CD8-positive, alpha-beta memory T cell (primary cell): ENCODE data around the gene SFMBT2. TPM values are rescaled to one million over a fixed set of nuclear protein-coding genes. Genes with fewer than 3 reads are reported as not detected.
A peak's percentile ranks its signal among the peaks of the same experiment; 100 is the strongest.

Source experiments
- CTCF ChIA-PET: fragments of 350-600 bp; sonication (Branson Sonifier 250); formaldehyde crosslinking; loops from one replicate; lab custom pipeline; 2021; ENCODE audit warnings: antibody characterized with exemption; lab: Charles Lee
- POLR2A ChIA-PET: fragments of 350-600 bp; sonication (Branson Sonifier 250); formaldehyde crosslinking; loops from one replicate; lab custom pipeline; 2021; ENCODE audit warnings: antibody characterized with exemption; lab: Charles Lee
- DNase-seq, 5 donors: peaks; one replicate each; pipeline versions ENCODE4 v3.0.0 to v3.0.0-alpha.2; 2020 to 2022; ENCODE audit warnings: mixed read lengths in 1 of 5
- H3K27ac ChIP-seq: one replicate; pipeline ENCODE4 v1.7.0; 2013; ENCODE audit warnings: low read depth, mild to moderate bottlenecking, low read length, moderate library complexity
- H3K27me3 ChIP-seq: 2 replicates; pipeline ENCODE4 v1.7.0; 2013; ENCODE audit warnings: low read length, mild to moderate bottlenecking; ENCODE audit not compliant: insufficient read depth, poor library complexity, severe bottlenecking
- H3K36me3 ChIP-seq: 2 replicates; pipeline ENCODE4 v1.7.0; 2013; ENCODE audit warnings: mild to moderate bottlenecking, low read length, moderate library complexity; ENCODE audit not compliant: insufficient read depth
- H3K4me1 ChIP-seq: 2 replicates; pipeline ENCODE4 v1.7.0; 2013; ENCODE audit warnings: mild to moderate bottlenecking, low read length, moderate library complexity; ENCODE audit not compliant: insufficient read depth
- H3K4me3 ChIP-seq: 2 replicates; pipeline ENCODE4 v1.7.0; 2013; ENCODE audit warnings: mild to moderate bottlenecking, low read length
- H3K9me3 ChIP-seq: 2 replicates; pipeline ENCODE4 v1.7.0; 2013; ENCODE audit warnings: mild to moderate bottlenecking, low read length
- H3K27ac Mint-ChIP-seq, 8 donors: one replicate each; pipeline ENCODE4 v1.8.0; 2020 to 2021; ENCODE audit warnings: mixed read lengths in 8 of 8, mild to moderate bottlenecking in 6 of 8, inconsistent platforms in 3 of 8, moderate library complexity in 3 of 8
- H3K27me3 Mint-ChIP-seq, 2 donors: one replicate each; pipeline ENCODE4 v1.8.0; 2020 to 2021; ENCODE audit warnings: mixed read lengths in 2 of 2, mild to moderate bottlenecking in 1 of 2, moderate library complexity in 1 of 2
- H3K36me3 Mint-ChIP-seq, 3 donors: one replicate each; pipeline ENCODE4 v1.8.0; 2020 to 2021; ENCODE audit warnings: mixed read lengths in 3 of 3, inconsistent platforms in 1 of 3, mild to moderate bottlenecking in 1 of 3
- H3K4me1 Mint-ChIP-seq, 3 donors: one replicate each; pipeline ENCODE4 v1.8.0; 2020 to 2021; ENCODE audit warnings: mixed read lengths in 3 of 3, inconsistent platforms in 1 of 3, mild to moderate bottlenecking in 1 of 3
- H3K4me3 Mint-ChIP-seq, 7 donors: one replicate each; pipeline ENCODE4 v1.8.0; 2020 to 2021; ENCODE audit warnings: mixed read lengths in 7 of 7, mild to moderate bottlenecking in 6 of 7, moderate library complexity in 4 of 7, inconsistent platforms in 2 of 7
- H3K9me3 Mint-ChIP-seq, 5 donors: one replicate each; pipeline ENCODE4 v1.8.0; 2020 to 2022; ENCODE audit warnings: mixed read lengths in 5 of 5, mild to moderate bottlenecking in 3 of 5, moderate library complexity in 2 of 5, inconsistent platforms in 1 of 5
- polyA plus RNA-seq: library from polyadenylated mRNA; unstranded; fragments of 300-500 nt; fragmentation: Illumina TruSeq; gene quantifications from one replicate; pipeline ENCODE4 v1.2.3, GENCODE V29; 2021
- total RNA-seq, 2 experiments: library from RNA; stranded (reverse); gene quantifications; one replicate each; pipeline ENCODE4 v1.2.3, GENCODE V29; 2021

SFMBT2 gene
- total and polyA plus RNA-seq, 3 experiments from 2014 or later = 4.9 to 18.3 (median 17.4) TPM

DNA sequence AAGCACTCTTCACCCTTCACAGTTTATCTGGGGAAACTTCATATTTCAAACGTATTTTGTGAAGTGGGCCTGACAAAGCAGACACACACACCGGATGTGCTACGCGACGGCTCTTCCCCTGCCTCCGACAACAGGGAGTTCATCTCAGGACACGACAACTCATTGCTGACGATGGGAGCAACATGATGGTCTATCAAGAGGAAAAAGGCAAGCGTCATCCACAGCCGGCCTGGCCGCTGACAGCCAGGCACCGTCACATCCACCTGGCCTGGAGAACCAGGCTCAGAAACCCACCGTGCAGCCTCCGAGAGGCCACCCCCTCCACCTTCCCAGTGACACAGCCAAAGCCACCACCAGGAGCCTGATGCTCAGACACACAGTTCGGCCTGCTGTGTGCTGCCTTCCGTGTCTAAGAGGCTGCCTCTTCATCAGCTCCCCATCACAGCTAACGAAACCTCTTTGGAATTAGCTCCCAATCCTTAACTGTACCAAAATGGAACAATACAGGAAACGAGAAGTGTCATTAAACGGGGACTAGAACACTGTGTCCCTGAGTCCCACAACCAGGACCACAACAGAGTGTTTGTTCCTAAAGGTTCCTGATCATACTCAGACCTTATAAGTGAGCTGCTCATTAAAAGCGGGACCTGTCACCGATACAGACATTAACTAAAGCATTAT lies 76.7 kb downstream of the SFMBT2 start:
- peaks cover 0 to 2% (median 0%) of the 10 kb centered on the region in 5 donors for H3K9me3 Mint-ChIP-seq
- Histone ChIP-seq H3K4me1 (peaks cover 16% of the 10 kb centered on the region), H3K27ac (no peak overlapping the region), H3K4me3 (no peak overlapping the region), H3K9me3 (no peaks in the 10 kb centered on the region), H3K27me3 (no peaks in the 10 kb centered on the region), H3K36me3 (no peaks in the 10 kb centered on the region)
- no peak overlapping the region for H3K4me3 Mint-ChIP-seq
- CTCF ChIA-PET = interaction anchor here (1.8 kb wide), 1 partner anchor 415 kb away, joined by 5 read pairs; no protein-coding TSS in a partner anchor
- peak overlapping the region in 2 of 8 donors; percentile 23 to 96 for H3K27ac Mint-ChIP-seq
- peaks cover 58 to 91% (median 75%) of the 10 kb centered on the region in 3 donors for H3K4me1 Mint-ChIP-seq
- H3K27me3 Mint-ChIP-seq = no peaks in the 10 kb centered on the region
- DNase-seq = no peak
- H3K36me3 Mint-ChIP-seq = peaks cover 13 to 31% (median 18%) of the 10 kb centered on the region in 3 donors
- POLR2A ChIA-PET = no interaction called here

DNA sequence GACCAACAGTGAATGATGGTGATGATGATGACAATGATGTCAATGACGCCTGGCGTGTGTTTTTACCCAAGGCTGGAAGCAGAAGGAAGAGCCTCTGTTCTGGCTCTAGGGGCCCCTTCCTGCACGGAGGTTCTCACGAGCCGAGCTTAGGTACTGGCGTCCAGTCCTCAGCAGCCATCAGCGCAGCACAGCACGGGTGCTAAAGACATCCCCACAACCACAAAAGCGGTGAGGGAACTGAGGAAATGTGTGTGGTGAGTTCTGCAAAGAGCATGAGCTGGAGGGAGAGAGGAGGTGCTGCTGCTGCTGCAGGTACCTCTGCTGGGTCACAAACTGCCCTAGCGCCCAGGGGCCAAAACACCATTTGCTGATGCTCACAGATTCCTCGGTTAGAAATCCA lies 81.6 kb downstream of the SFMBT2 start:
- POLR2A ChIA-PET = interaction anchor here (0.7 kb wide), 1 partner anchor 493 kb away, joined by 3 read pairs; no protein-coding TSS in a partner anchor
- peaks cover 12 to 22% (median 17%) of the 10 kb centered on the region in 5 donors for H3K9me3 Mint-ChIP-seq
- CTCF ChIA-PET = interaction anchor here (1.0 kb wide), 1 partner anchor 12 kb away, joined by 3 read pairs; no protein-coding TSS in a partner anchor
- Histone ChIP-seq H3K9me3 (peaks cover 13% of the 10 kb centered on the region), H3K27me3 (no peaks in the 10 kb centered on the region), H3K4me1 (no peaks in the 10 kb centered on the region), H3K4me3 (no peak overlapping the region), H3K36me3 (no peaks in the 10 kb centered on the region), H3K27ac (no peak overlapping the region)
- peak overlapping the region in 2 of 8 donors; percentile 3 to 54 for H3K27ac Mint-ChIP-seq
- H3K36me3 Mint-ChIP-seq = peaks cover 15 to 49% (median 43%) of the 10 kb centered on the region in 3 donors
- peak overlapping the region in 3 of 7 donors; percentile 3 to 54 (median 20) for H3K4me3 Mint-ChIP-seq
- DNase-seq = peak in 1 of 5 donors; percentile 52
- H3K27me3 Mint-ChIP-seq = no peaks in the 10 kb centered on the region
- peaks cover 32 to 59% (median 44%) of the 10 kb centered on the region in 3 donors for H3K4me1 Mint-ChIP-seq

DNA sequence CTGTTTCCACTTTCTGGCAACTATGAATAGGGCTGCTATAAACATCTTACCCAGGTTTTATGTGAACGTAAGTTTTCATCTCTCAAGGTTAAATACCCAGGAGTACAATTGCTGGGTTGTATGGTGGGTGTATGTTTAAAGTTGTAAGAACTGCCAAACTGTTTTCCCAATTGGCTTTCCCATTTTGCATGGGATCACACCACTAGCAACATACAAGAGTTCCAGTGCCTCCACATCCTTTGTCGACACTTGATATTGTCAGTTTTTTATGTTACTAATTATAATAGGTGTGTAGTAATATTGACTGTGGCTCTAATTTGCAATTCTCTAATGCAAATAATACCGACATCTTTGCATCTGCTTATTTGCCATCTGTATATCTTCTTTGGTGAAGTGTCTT lies 82.9 kb downstream of the SFMBT2 start:
- Histone ChIP-seq H3K4me1 (no peaks in the 10 kb centered on the region), H3K4me3 (no peak overlapping the region), H3K36me3 (no peaks in the 10 kb centered on the region), H3K27me3 (no peaks in the 10 kb centered on the region), H3K27ac (no peak overlapping the region), H3K9me3 (peaks cover 13% of the 10 kb centered on the region)
- DNase-seq = no peak
- Mint-ChIP-seq H3K36me3 (peaks cover 15 to 52% (median 41%) of the 10 kb centered on the region in 3 donors), H3K27ac (no peak overlapping the region), H3K27me3 (no peaks in the 10 kb centered on the region), H3K4me1 (peaks cover 26 to 53% (median 41%) of the 10 kb centered on the region in 3 donors), H3K4me3 (no peak overlapping the region), H3K9me3 (peaks cover 12 to 22% (median 17%) of the 10 kb centered on the region in 5 donors)
- POLR2A ChIA-PET = no interaction called here
- CTCF ChIA-PET = no interaction called here

DNA sequence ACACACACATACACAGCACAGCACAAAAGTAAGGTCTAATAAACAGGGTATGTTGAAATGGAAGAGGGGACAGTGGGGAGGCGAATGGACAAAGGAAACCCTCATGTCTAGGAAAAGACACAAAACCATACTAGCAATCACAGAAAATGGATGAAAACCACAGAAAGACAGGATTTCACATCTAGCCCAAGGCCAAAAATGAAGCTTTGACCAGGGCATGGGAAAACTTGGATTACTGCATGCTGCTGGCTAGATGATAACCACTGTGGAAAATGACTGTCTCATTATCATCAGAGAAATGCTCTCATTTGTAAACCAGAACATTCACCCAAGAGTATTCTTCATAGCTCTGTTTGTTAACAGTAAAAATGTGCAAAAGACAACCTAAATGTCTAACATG lies 88.2 kb downstream of the SFMBT2 start:
- POLR2A ChIA-PET = no interaction called here
- peaks cover 14 to 33% (median 28%) of the 10 kb centered on the region in 3 donors for H3K36me3 Mint-ChIP-seq
- H3K4me3 Mint-ChIP-seq = no peak overlapping the region

DNA sequence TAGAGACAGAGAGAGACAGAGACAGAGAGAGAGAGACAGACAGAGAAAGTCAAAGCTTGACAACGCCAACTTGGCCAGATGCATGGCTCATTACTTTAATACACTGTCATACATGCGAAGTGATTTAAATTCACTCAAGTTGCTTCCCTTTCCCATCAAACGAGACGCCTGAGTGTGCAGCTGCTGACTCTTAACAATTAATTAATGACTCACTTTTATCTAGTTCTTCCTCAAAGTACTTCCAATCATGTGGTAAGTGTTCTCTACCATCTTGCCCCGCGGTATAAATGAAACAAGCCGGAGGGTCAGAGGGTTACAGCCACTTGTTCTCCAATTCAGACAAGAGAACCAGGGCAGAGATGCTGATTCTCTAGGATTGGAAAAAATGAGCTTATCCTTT lies 90.8 kb downstream of the SFMBT2 start:
- H3K4me1 Mint-ChIP-seq = peaks cover 56 to 73% (median 67%) of the 10 kb centered on the region in 3 donors
- POLR2A ChIA-PET = no interaction called here
- H3K4me3 ChIP-seq = no peak overlapping the region
- DNase-seq = no peak
- peaks cover 0 to 5% (median 0%) of the 10 kb centered on the region in 5 donors for H3K9me3 Mint-ChIP-seq
- H3K4me3 Mint-ChIP-seq = peak overlapping the region in 1 of 7 donors; percentile 28
- H3K9me3 ChIP-seq = no peaks in the 10 kb centered on the region
- H3K27me3 ChIP-seq = no peaks in the 10 kb centered on the region
- H3K36me3 Mint-ChIP-seq = peaks cover 10 to 22% (median 15%) of the 10 kb centered on the region in 3 donors
- H3K27ac ChIP-seq = no peak overlapping the region
- no peaks in the 10 kb centered on the region for H3K27me3 Mint-ChIP-seq
- H3K27ac Mint-ChIP-seq = peak overlapping the region in 4 of 8 donors; percentile 18 to 47 (median 39)
- CTCF ChIA-PET = no interaction called here
- H3K4me1 ChIP-seq = peaks cover 39% of the 10 kb centered on the region
- H3K36me3 ChIP-seq = no peaks in the 10 kb centered on the region

More for the DNA sequence above, 88.2 kb downstream of the SFMBT2 start:
- H3K27ac ChIP-seq = no peak overlapping the region
- DNase-seq = no peak
- H3K36me3 ChIP-seq = no peaks in the 10 kb centered on the region
- Mint-ChIP-seq H3K9me3 (peaks cover 0 to 12% (median 6%) of the 10 kb centered on the region in 5 donors), H3K4me1 (peaks cover 39 to 56% (median 50%) of the 10 kb centered on the region in 3 donors), H3K27me3 (no peaks in the 10 kb centered on the region), H3K27ac (no peak overlapping the region)
- peaks cover 33% of the 10 kb centered on the region for H3K4me1 ChIP-seq
- CTCF ChIA-PET = no interaction called here
- peaks cover 1% of the 10 kb centered on the region for H3K9me3 ChIP-seq
- H3K4me3 ChIP-seq = no peak overlapping the region
- no peaks in the 10 kb centered on the region for H3K27me3 ChIP-seq

DNA sequence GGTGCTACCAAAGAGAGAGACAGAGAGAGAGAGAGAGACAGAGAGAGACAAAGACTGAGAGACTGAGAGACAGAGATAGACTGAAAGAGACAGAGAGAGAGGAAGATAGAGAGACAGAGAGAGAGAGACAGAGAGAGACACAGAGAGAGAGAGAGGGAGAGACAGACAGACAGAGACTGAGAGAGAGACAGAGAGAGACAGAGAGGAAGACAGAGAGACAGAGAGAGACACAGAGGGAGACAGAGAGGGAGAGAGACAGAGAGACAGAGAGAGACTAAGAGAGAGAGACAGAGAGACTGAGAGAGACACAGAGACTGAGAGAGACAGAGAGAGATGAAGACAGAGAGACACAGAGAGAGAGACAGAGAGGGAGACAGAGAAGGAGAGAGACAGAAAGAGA lies 91.2 kb downstream of the SFMBT2 start:
- H3K9me3 Mint-ChIP-seq = peaks cover 0 to 5% (median 0%) of the 10 kb centered on the region in 5 donors
- H3K4me1 Mint-ChIP-seq = peaks cover 61 to 77% (median 70%) of the 10 kb centered on the region in 3 donors
- no peaks in the 10 kb centered on the region for H3K9me3 ChIP-seq
- no peak overlapping the region for H3K27ac ChIP-seq
- H3K36me3 ChIP-seq = no peaks in the 10 kb centered on the region
- peak overlapping the region in 2 of 7 donors; percentile 8 to 48 for H3K4me3 Mint-ChIP-seq
- DNase-seq = no peak
- H3K4me3 ChIP-seq = no peak overlapping the region
- peaks cover 10 to 22% (median 15%) of the 10 kb centered on the region in 3 donors for H3K36me3 Mint-ChIP-seq
- H3K27me3 Mint-ChIP-seq = no peaks in the 10 kb centered on the region
- peaks cover 41% of the 10 kb centered on the region for H3K4me1 ChIP-seq
- ChIA-PET POLR2A (no interaction called here), CTCF (no interaction called here)
- peak overlapping the region in 6 of 8 donors; percentile 43 to 92 (median 62) for H3K27ac Mint-ChIP-seq
- no peaks in the 10 kb centered on the region for H3K27me3 ChIP-seq

DNA sequence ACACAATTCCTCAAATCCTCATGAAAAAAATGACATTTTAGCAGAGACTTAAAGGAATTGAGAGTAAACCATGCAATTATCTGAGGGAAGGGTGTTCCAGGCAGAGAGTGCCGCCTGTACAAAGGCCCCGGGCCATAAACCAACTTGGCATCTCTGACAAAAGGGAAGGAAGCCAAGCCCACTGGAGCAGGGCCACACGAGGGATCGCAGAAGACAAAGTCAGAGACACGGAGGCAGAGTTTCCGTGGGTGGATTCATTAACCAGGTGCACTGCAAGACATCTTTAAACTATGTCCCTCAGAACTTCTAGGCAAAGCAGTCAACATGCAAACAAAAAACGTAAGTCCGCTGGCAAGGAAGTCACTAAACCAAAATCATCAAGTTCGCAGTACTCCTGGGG lies 92.0 kb downstream of the SFMBT2 start:
- H3K27ac Mint-ChIP-seq = peak overlapping the region in 5 of 8 donors; percentile 4 to 88 (median 58)

More for the DNA sequence above, 92.0 kb downstream of the SFMBT2 start:
- Histone ChIP-seq H3K4me1 (peaks cover 47% of the 10 kb centered on the region), H3K36me3 (no peaks in the 10 kb centered on the region), H3K9me3 (no peaks in the 10 kb centered on the region), H3K27ac (no peak overlapping the region), H3K4me3 (no peak overlapping the region), H3K27me3 (no peaks in the 10 kb centered on the region)
- peaks cover 9 to 18% (median 10%) of the 10 kb centered on the region in 3 donors for H3K36me3 Mint-ChIP-seq
- POLR2A ChIA-PET = no interaction called here
- peaks cover 67 to 77% (median 71%) of the 10 kb centered on the region in 3 donors for H3K4me1 Mint-ChIP-seq
- no peaks in the 10 kb centered on the region for H3K9me3 Mint-ChIP-seq
- DNase-seq = no peak
- H3K27me3 Mint-ChIP-seq = no peaks in the 10 kb centered on the region
- H3K4me3 Mint-ChIP-seq = peak overlapping the region in 5 of 7 donors; percentile 6 to 40 (median 19)
- CTCF ChIA-PET = no interaction called here
